HEK293T (cell line): ENCODE data around the gene MAD1L1.

Source experiments
- CTCF ChIA-PET: fragments of 350-600 bp; formaldehyde crosslinking; extraction: SDS; loops from one replicate; lab custom pipeline; 2021; ENCODE audit warnings: antibody characterized with exemption, inconsistent platforms; lab: Yijun Ruan, JAX
- POLR2A ChIA-PET: fragments of 350-600 bp; formaldehyde crosslinking; extraction: SDS; loops from one replicate; lab custom pipeline; 2020; ENCODE audit warnings: antibody characterized with exemption, inconsistent platforms; lab: Yijun Ruan, JAX
- DNase-seq: peaks from one replicate; pipeline ENCODE4 v3.0.0; 2012; ENCODE audit warnings: mixed read lengths; ENCODE audit errors: extremely low spot score
- ARNT ChIP-seq: fragments of 450-650 bp; IDR thresholded peaks from 2 replicates; pipeline ENCODE4 v1.6.1; 2017; ENCODE audit warnings: mild to moderate bottlenecking
- BHLHE40 ChIP-seq: fragments of 450-650 bp; IDR thresholded peaks from 2 replicates; pipeline ENCODE4 v1.6.1; 2016; ENCODE audit warnings: mild to moderate bottlenecking, moderate library complexity, borderline replicate concordance
- CTBP1 ChIP-seq: fragments of 450-650 bp; IDR thresholded peaks from 2 replicates; pipeline ENCODE4 v1.6.1; 2016; ENCODE audit warnings: borderline replicate concordance
- ELF4 ChIP-seq: fragments of 450-650 bp; IDR thresholded peaks from 2 replicates; pipeline ENCODE4 v1.6.1; 2017; ENCODE audit warnings: antibody characterized with exemption
- FOXA1 ChIP-seq: fragments of 450-650 bp; IDR thresholded peaks from 2 replicates; pipeline ENCODE4 v1.6.1; 2016; ENCODE audit warnings: mild to moderate bottlenecking
- FOXK2 ChIP-seq: fragments of 450-650 bp; IDR thresholded peaks from 2 replicates; pipeline ENCODE4 v1.6.1; 2016; ENCODE audit warnings: mild to moderate bottlenecking
- FOXM1 ChIP-seq: fragments of 450-650 bp; IDR thresholded peaks from 2 replicates; pipeline ENCODE4 v1.6.1; 2017; ENCODE audit warnings: mild to moderate bottlenecking, borderline replicate concordance
- HDGF ChIP-seq: fragments of 450-650 bp; IDR thresholded peaks from 2 replicates; pipeline ENCODE4 v1.6.1; 2017; ENCODE audit warnings: antibody characterized with exemption, borderline replicate concordance
- L3MBTL2 ChIP-seq: fragments of 450-650 bp; conservative IDR thresholded peaks from 2 replicates; pipeline ENCODE4 v1.6.1; 2016; ENCODE audit warnings: mild to moderate bottlenecking
- LEF1 ChIP-seq: fragments of 450-650 bp; IDR thresholded peaks from 2 replicates; pipeline ENCODE4 v1.6.1; 2017; ENCODE audit warnings: mild to moderate bottlenecking, borderline replicate concordance
- NFRKB ChIP-seq: fragments of 450-650 bp; IDR thresholded peaks from 2 replicates; pipeline ENCODE4 v1.6.1; 2016; ENCODE audit warnings: mild to moderate bottlenecking, moderate library complexity
- PKNOX1 ChIP-seq: fragments of 450-650 bp; IDR thresholded peaks from 2 replicates; pipeline ENCODE4 v1.6.1; 2016
- SP1 ChIP-seq: fragments of 450-650 bp; IDR thresholded peaks from 2 replicates; pipeline ENCODE4 v1.6.1; 2017
- SUZ12 ChIP-seq: fragments of 450-650 bp; IDR thresholded peaks from 2 replicates; pipeline ENCODE4 v1.6.1; 2016; ENCODE audit warnings: mild to moderate bottlenecking
- TARDBP ChIP-seq: fragments of 450-650 bp; IDR thresholded peaks from 2 replicates; pipeline ENCODE4 v1.6.1; 2016
- ZNF384 ChIP-seq: fragments of 450-650 bp; IDR thresholded peaks from 2 replicates; pipeline ENCODE4 v1.6.1; 2016

MAD1L1 gene

GRCh38 chr7:1985042-1985441, 247.7 kb downstream of the MAD1L1 start:
- no peak for DNase-seq
- ChIA-PET CTCF (no interaction called here), POLR2A (no interaction called here)
- TF ChIP-seq ELF4 (no peak), FOXM1 (no peak), ARNT (no peak), PKNOX1 (no peak), LEF1 (no peak), TARDBP (no peak), NFRKB (no peak), ZNF384 (no peak), SUZ12 (no peak), FOXA1 (no peak), BHLHE40 (no peak), L3MBTL2 (no peak), HDGF (no peak), FOXK2 (no peak), CTBP1 (no peak), SP1 (no peak)

GRCh38 chr7:1981878-1982230, 250.9 kb downstream of the MAD1L1 start:
- DNase-seq = no peak
- CTCF ChIA-PET = no interaction called here
- POLR2A ChIA-PET = no interaction called here
- TF ChIP-seq FOXK2 (no peak), CTBP1 (no peak), BHLHE40 (no peak), SUZ12 (no peak), HDGF (no peak), NFRKB (no peak), ARNT (no peak)

- DNase-seq = no peak
- ChIA-PET CTCF (no interaction called here), POLR2A (no interaction called here)
- TF ChIP-seq CTBP1 (no peak), FOXK2 (no peak), ARNT (no peak), ZNF384 (no peak), SUZ12 (no peak), SP1 (no peak), L3MBTL2 (no peak), FOXA1 (no peak), LEF1 (no peak), BHLHE40 (no peak), ELF4 (no peak), HDGF (no peak)
These were observed 251.4 kb downstream of the MAD1L1 start for GRCh38 chr7:1981201-1981877.

GRCh38 chr7:1979591-1980560, 252.9 kb downstream of the MAD1L1 start:
- CTCF ChIA-PET = no interaction called here
- POLR2A ChIA-PET = no interaction called here
- TF ChIP-seq LEF1 (no peak), CTBP1 (no peak), ELF4 (no peak)
- DNase-seq = no peak

- no peak for TF ChIP-seq NFRKB
- no peak for TF ChIP-seq L3MBTL2
- ChIA-PET CTCF (no interaction called here), POLR2A (no interaction called here)
- DNase-seq = no peak
These were observed 253.8 kb downstream of the MAD1L1 start for GRCh38 chr7:1978656-1979590.

GRCh38 chr7:1977876-1978441, 254.8 kb downstream of the MAD1L1 start:
- POLR2A ChIA-PET = no interaction called here
- no peak for DNase-seq
- CTCF ChIA-PET = no interaction called here
- TF ChIP-seq FOXM1 (no peak), BHLHE40 (no peak), NFRKB (no peak), FOXA1 (no peak), LEF1 (no peak), SP1 (no peak), ARNT (no peak), ELF4 (no peak), L3MBTL2 (no peak), PKNOX1 (no peak)
